ENCODE measurements around the gene NAA40.

Gene NAA40

GRCh38 chr11:63897459-63898146 lies 41.2 kb upstream of the NAA40 start:
- TF ChIP-seq CTCF (conservative IDR thresholded peaks at IDR 0.05; ENCODE audit: low read length) (no peak), EZH2phosphoT487 (IDR thresholded peaks at IDR 0.05; ENCODE audit: borderline replicate concordance) (no peak)
- Histone ChIP-seq H3K4me3 (ENCODE audit: low read length, poor library complexity, severe bottlenecking) (no peak overlapping the region), H2AFZ (ENCODE audit: low read length) (no peak overlapping the region), H4K20me1 (ENCODE audit: insufficient read depth, low read length, poor library complexity, severe bottlenecking) (peaks cover 1% of the 10 kb centered on the region), H3K79me2 (ENCODE audit: insufficient read depth, low read length) (peaks cover 19% of the 10 kb centered on the region), H3K9me3 (ENCODE audit: insufficient read depth, low read depth, low read length) (no peaks in the 10 kb centered on the region), H3K4me2 (ENCODE audit: low read depth, low read length, poor library complexity, severe bottlenecking) (no peak overlapping the region), H3K36me3 (ENCODE audit: insufficient read depth, low read length) (peaks cover 83% of the 10 kb centered on the region; the same call in 1 of the 2 replicates), H3K27me3 (ENCODE audit: insufficient read depth, low read length, poor library complexity, severe bottlenecking) (no peaks in the 10 kb centered on the region), H3K4me1 (ENCODE audit: insufficient read depth, low read length, poor library complexity, severe bottlenecking) (no peaks in the 10 kb centered on the region), H3K9ac (ENCODE audit: low read depth, low read length, poor library complexity, severe bottlenecking) (no peak overlapping the region), H3K9me2 (replicated peaks; ENCODE audit: low read depth, low read length) (no peaks in the 10 kb centered on the region), H3F3A (ENCODE audit: low read depth) (no peaks in the 10 kb centered on the region)

GRCh38 chr11:63901660-63902059 lies 37.1 kb upstream of the NAA40 start:
- Histone ChIP-seq H3F3A (ENCODE audit: low read depth) (no peaks in the 10 kb centered on the region), H4K20me1 (ENCODE audit: insufficient read depth, low read length, poor library complexity, severe bottlenecking) (no peaks in the 10 kb centered on the region), H3K9me2 (replicated peaks; ENCODE audit: low read depth, low read length) (no peaks in the 10 kb centered on the region), H3K36me3 (ENCODE audit: insufficient read depth, low read length) (peaks cover 94% of the 10 kb centered on the region; the same call in 1 of the 2 replicates), H3K4me2 (ENCODE audit: low read depth, low read length, poor library complexity, severe bottlenecking) (no peak overlapping the region), H3K9ac (ENCODE audit: low read depth, low read length, poor library complexity, severe bottlenecking) (no peak overlapping the region), H2AFZ (ENCODE audit: low read length) (no peak overlapping the region), H3K9me3 (ENCODE audit: insufficient read depth, low read depth, low read length) (no peaks in the 10 kb centered on the region), H3K79me2 (ENCODE audit: insufficient read depth, low read length) (no peaks in the 10 kb centered on the region), H3K4me3 (ENCODE audit: low read length, poor library complexity, severe bottlenecking) (no peak overlapping the region), H3K4me1 (ENCODE audit: insufficient read depth, low read length, poor library complexity, severe bottlenecking) (no peaks in the 10 kb centered on the region), H3K27me3 (ENCODE audit: insufficient read depth, low read length, poor library complexity, severe bottlenecking) (no peaks in the 10 kb centered on the region)
- no peak for TF ChIP-seq EZH2phosphoT487 (IDR thresholded peaks at IDR 0.05; ENCODE audit: borderline replicate concordance)
- TF ChIP-seq CTCF (conservative IDR thresholded peaks at IDR 0.05; ENCODE audit: low read length), result peak; percentile 35; the same call in 1 of the 2 replicates

GRCh38 chr11:63903884-63904283 lies 34.9 kb upstream of the NAA40 start:
- Histone ChIP-seq H3K9ac (ENCODE audit: low read depth, low read length, poor library complexity, severe bottlenecking) (no peak overlapping the region), H3K9me3 (ENCODE audit: insufficient read depth, low read depth, low read length) (no peaks in the 10 kb centered on the region), H4K20me1 (ENCODE audit: insufficient read depth, low read length, poor library complexity, severe bottlenecking) (no peaks in the 10 kb centered on the region)

More at GRCh38 chr11:63903884-63904283, 34.9 kb upstream of the NAA40 start:
- peaks cover 90% of the 10 kb centered on the region; the same call in 1 of the 2 replicates for H3K36me3 ChIP-seq (ENCODE audit: insufficient read depth, low read length)
- no peaks in the 10 kb centered on the region for H3F3A ChIP-seq (ENCODE audit: low read depth)
- TF ChIP-seq EZH2phosphoT487 (IDR thresholded peaks at IDR 0.05; ENCODE audit: borderline replicate concordance) (no peak), CTCF (conservative IDR thresholded peaks at IDR 0.05; ENCODE audit: low read length) (no peak)
- no peak overlapping the region for H3K4me2 ChIP-seq (ENCODE audit: low read depth, low read length, poor library complexity, severe bottlenecking)
- H3K9me2 ChIP-seq (replicated peaks; ENCODE audit: low read depth, low read length), result no peaks in the 10 kb centered on the region
- no peaks in the 10 kb centered on the region for H3K27me3 ChIP-seq (ENCODE audit: insufficient read depth, low read length, poor library complexity, severe bottlenecking)
- H3K4me1 ChIP-seq (ENCODE audit: insufficient read depth, low read length, poor library complexity, severe bottlenecking), result no peaks in the 10 kb centered on the region
- H3K4me3 ChIP-seq (ENCODE audit: low read length, poor library complexity, severe bottlenecking), result no peak overlapping the region
- H2AFZ ChIP-seq (ENCODE audit: low read length), result no peak overlapping the region
- no peaks in the 10 kb centered on the region for H3K79me2 ChIP-seq (ENCODE audit: insufficient read depth, low read length)
